Measurements from ENCODE around the gene TMEM176A.

The TMEM176A gene

GRCh38 chr7:150793569-150794238 is 6.9 kb upstream of the TMEM176A start:
- TF ChIP-seq, protein P1, sequence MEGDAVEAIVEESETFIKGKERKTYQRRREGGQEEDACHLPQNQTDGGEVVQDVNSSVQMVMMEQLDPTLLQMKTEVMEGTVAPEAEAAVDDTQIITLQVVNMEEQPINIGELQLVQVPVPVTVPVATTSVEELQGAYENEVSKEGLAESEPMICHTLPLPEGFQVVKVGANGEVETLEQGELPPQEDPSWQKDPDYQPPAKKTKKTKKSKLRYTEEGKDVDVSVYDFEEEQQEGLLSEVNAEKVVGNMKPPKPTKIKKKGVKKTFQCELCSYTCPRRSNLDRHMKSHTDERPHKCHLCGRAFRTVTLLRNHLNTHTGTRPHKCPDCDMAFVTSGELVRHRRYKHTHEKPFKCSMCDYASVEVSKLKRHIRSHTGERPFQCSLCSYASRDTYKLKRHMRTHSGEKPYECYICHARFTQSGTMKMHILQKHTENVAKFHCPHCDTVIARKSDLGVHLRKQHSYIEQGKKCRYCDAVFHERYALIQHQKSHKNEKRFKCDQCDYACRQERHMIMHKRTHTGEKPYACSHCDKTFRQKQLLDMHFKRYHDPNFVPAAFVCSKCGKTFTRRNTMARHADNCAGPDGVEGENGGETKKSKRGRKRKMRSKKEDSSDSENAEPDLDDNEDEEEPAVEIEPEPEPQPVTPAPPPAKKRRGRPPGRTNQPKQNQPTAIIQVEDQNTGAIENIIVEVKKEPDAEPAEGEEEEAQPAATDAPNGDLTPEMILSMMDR (IDR thresholded peaks at IDR 0.05; ENCODE audit: low read depth, low read length): no peak
- no peak for DNase-seq (ENCODE audit: low read depth in 2 of 2)
- H3K4me3 ChIP-seq (replicated peaks in 1 of 2; ENCODE audit: low read depth in 2 of 2, low read length in 2 of 2): no peak overlapping the region

DNA sequence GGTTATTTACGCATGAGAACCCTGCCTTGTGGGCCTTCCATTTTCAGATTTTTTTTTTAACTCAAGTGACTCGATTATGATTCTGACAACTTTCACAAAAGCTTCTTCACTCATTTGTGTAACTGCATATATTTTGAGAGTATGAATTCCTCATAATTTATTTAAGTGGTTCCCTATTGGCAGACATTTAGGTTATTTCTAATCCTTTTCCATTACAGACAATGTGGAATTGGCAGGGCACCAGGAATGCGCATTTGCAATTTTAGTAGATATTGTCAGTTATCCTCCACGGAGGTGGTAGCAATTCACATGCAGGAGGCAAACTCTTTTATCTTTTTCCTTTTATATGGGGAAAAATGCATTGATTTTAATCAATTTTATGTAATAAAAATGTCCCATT is 2.9 kb upstream of the TMEM176A start:
- DNase-seq (ENCODE audit: low read depth in 2 of 2): no peak
- TF ChIP-seq, protein P1 (IDR thresholded peaks at IDR 0.05; ENCODE audit: low read depth, low read length): no peak
- H3K4me3 ChIP-seq (replicated peaks in 1 of 2; ENCODE audit: low read depth in 2 of 2, low read length in 2 of 2): no peak overlapping the region

- no peak overlapping the region for H3K4me3 ChIP-seq (replicated peaks in 1 of 2; ENCODE audit: low read depth in 2 of 2, low read length in 2 of 2)
- DNase-seq (ENCODE audit: low read depth in 2 of 2): no peak
- TF ChIP-seq, protein P1 (IDR thresholded peaks at IDR 0.05; ENCODE audit: low read depth, low read length): no peak
Measured at GRCh38 chr7:150799156-150799555, 1.4 kb upstream of the TMEM176A start.

DNA sequence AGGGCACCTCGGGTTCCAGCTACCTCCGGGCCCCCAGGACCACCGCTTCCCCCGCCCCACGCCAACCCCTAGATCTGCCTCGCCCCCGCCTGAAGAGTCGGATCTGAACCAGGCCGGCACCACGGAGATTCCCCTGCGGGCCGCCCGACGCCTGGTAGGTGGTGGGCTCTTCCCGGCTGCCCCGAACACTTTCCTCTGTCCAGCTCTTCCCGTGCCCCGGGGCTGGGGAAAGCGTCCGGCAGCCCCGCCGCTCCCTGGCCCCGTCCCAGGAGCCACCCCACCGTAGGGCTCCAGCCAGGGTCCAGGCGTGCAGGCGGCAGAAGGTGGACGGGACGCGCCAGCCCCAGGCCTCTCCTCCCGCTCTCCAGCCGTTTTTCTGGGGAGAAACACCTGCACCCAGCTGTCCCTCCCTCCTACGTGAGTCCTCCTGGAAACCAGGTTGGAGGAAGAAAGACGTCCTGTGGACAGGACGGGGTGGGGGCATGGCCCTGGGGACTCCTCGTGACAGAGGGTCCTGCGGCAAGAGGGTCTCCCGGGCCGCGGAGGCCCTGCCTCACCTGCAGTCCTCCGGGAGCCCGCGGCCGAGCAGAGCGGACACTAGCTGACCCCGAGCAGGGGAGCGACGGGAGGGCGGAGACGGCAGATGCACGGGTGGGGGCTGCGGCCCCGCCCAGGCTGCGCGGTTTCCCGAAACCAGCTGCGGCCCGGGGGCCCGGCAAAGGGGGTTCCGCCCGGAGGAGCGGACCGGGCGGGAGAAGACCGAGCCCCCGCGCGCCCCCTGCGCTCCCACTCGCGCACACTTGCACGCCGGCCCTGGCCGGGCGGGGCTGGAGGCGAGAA is 608 bp upstream of the TMEM176A start, which contains the start of gene TMEM176B:
Gene TMEM176B (minus strand): TSS at position 624 of the 840 bp plus-strand sequence. CDS start 3,795 bp downstream, outside the sequence.
- DNase-seq (ENCODE audit: low read depth in 2 of 2): no peak
- TF ChIP-seq, protein P1 (IDR thresholded peaks at IDR 0.05; ENCODE audit: low read depth, low read length): no peak
- no peak within 1 kb of the TSS for H3K4me3 ChIP-seq (replicated peaks in 1 of 2; ENCODE audit: low read depth in 2 of 2, low read length in 2 of 2)

DNA sequence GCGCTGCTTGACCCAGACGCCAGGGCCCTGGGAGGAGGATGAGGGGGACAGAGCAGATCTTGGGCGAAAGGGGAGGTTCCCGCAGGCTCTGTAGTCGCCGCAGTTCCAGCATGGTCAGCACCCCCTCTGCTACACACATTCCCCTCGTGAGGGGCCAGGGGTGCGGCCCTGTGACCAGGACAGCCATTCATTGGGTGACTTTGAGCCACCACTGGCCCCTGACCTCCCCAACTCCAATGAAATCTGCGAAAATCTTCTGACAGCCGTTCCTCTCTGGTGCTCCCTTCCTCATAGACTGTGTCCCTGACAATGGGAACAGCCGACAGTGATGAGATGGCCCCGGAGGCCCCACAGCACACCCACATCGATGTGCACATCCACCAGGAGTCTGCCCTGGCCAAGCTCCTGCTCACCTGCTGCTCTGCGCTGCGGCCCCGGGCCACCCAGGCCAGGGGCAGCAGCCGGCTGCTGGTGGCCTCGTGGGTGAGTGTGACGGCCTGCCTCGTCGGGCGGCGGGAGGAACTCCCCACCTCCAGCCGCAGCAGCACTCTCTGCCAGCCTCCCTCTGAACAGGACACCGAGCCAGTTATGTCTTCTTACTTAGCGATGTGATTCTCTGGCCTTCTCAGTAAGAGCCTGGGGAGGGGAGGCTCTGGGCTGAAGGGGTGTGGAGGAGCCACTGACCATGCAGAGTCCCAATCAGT is 825 bp downstream of the TMEM176A start:
- no peak overlapping the region for H3K4me3 ChIP-seq (replicated peaks in 1 of 2; ENCODE audit: low read depth in 2 of 2, low read length in 2 of 2)
- no peak for DNase-seq (ENCODE audit: low read depth in 2 of 2)
- TF ChIP-seq, protein P1 (IDR thresholded peaks at IDR 0.05; ENCODE audit: low read depth, low read length): no peak

DNA sequence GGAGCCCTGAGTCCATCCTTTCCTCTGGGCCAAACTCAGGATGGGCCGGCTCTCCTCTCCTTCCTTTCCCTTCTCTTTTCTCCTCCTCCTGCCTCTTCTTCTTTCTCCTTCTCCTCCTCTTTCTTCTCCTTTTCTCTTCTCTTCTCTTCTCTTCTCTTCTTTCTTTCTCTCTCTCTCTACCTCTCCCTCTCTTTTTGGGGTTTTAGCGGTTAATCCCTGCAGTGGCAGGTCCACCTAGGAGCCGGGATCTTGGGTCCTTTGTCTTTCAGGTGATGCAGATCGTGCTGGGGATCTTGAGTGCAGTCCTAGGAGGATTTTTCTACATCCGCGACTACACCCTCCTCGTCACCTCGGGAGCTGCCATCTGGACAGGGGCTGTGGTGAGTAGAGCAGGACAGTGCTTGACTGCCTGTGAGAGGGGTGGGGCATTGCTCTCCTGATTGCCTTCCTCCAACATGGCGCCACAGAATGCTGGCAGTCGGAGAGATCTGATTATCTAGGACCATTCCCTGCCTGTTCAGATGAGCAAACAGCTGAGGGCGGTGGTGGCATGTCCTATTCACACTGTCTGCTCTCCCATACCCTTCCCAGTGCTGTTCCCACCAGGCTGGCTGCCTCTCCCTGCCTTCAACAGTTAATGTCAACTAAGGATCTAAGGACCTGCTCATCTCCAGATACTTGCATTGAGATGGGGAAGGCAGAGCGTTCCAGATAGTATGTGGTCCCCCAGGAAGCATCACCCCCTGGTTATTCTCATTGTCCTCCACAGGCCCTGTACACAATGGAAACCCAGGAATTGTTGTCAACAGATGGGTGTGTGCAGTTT is 1.6 kb downstream of the TMEM176A start:
- DNase-seq (ENCODE audit: low read depth in 2 of 2): no peak
- TF ChIP-seq, protein P1 (IDR thresholded peaks at IDR 0.05; ENCODE audit: low read depth, low read length): no peak
- H3K4me3 ChIP-seq (replicated peaks in 1 of 2; ENCODE audit: low read depth in 2 of 2, low read length in 2 of 2): no peak overlapping the region
